ENCODE results near the gene SSBP4.

DNA sequence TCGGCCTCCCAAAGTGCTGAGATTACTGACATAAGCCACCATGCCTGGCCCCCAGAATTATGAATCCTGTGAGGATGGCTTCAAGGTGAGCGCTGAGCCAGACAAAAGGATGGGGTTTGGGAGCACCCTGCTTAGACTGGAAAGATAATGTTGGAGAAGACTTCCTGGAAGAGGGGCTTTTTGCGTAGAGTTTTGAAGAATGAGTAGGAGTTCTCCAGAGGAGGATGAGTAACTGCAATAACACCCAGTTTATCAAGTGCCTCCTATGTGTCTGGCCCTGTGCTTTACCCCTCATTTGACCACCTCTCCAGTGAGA is 33.9 kb upstream of the SSBP4 start:
- TF ChIP-seq CTCF (IDR thresholded peaks at IDR 0.05; ENCODE audit: poor library complexity) (no peak), EZH2phosphoT487 (IDR thresholded peaks at IDR 0.05; ENCODE audit: low read depth, severe bottlenecking, unreplicated experiment) (no peak), EZH2 (IDR thresholded peaks at IDR 0.05; ENCODE audit: borderline replicate concordance) (no peak)

Measured in hepatocyte (in vitro differentiated cells).